Activated CD4-positive, CD25-positive, alpha-beta regulatory T cell treated with anti-CD3 and anti-CD28 coated beads, Interleukin-2, amount 50 U/mL, for 72 hours (primary cell): Measurements from ENCODE around the gene HNRNPUL1.
"Not testable (repeated sequence)": the region's sequence is repeated elsewhere in the genome, so short reads cannot be mapped to it uniquely, and the experiment has no call there.

Source experiments
- DNase-seq: peaks from one replicate; pipeline ENCODE4 v3.0.0; 2021

Gene HNRNPUL1

GRCh38 chr19:41327576-41328156, 63.5 kb downstream of the HNRNPUL1 start:
- DNase-seq: peak; percentile 90

GRCh38 chr19:41328157-41328841, 64.1 kb downstream of the HNRNPUL1 start:
- no peak for DNase-seq

GRCh38 chr19:41328842-41329225, 64.7 kb downstream of the HNRNPUL1 start:
- DNase-seq: no peak

- no peak for DNase-seq
Measured at GRCh38 chr19:41330481-41330880, 66.3 kb downstream of the HNRNPUL1 start.

GRCh38 chr19:41330946-41331678, 66.9 kb downstream of the HNRNPUL1 start:
- DNase-seq: no peak

GRCh38 chr19:41332000-41332399, 67.8 kb downstream of the HNRNPUL1 start:
- DNase-seq: no peak

GRCh38 chr19:41332468-41332867, 68.3 kb downstream of the HNRNPUL1 start:
- DNase-seq: no peak

- DNase-seq: no peak
Measured at GRCh38 chr19:41334793-41335192, 70.6 kb downstream of the HNRNPUL1 start.

GRCh38 chr19:41335467-41335866, 71.3 kb downstream of the HNRNPUL1 start:
- no peak for DNase-seq

GRCh38 chr19:41339936-41340335, 75.8 kb downstream of the HNRNPUL1 start:
- no peak for DNase-seq

GRCh38 chr19:41341669-41342490, 77.7 kb downstream of the HNRNPUL1 start:
- no peak for DNase-seq

GRCh38 chr19:41344162-41344561, 80.0 kb downstream of the HNRNPUL1 start:
- DNase-seq: no peak

GRCh38 chr19:41346916-41347315, 82.7 kb downstream of the HNRNPUL1 start:
- DNase-seq: not testable (repeated sequence)

- no peak for DNase-seq
Measured at GRCh38 chr19:41350735-41351338, 86.7 kb downstream of the HNRNPUL1 start.

GRCh38 chr19:41351339-41352245, 87.4 kb downstream of the HNRNPUL1 start:
- peak; percentile 82 for DNase-seq

GRCh38 chr19:41352279-41352608, 88.1 kb downstream of the HNRNPUL1 start:
- no peak for DNase-seq

GRCh38 chr19:41352609-41353465, 88.7 kb downstream of the HNRNPUL1 start:
- DNase-seq: peak; percentile 78

- DNase-seq: peak; percentile 89
Measured at GRCh38 chr19:41353466-41354342, 89.5 kb downstream of the HNRNPUL1 start, which contains the start of gene TGFB1. TGFB1 (minus strand) TSS chr19:41353922; CDS start chr19:41353044, 878 bp downstream.

GRCh38 chr19:41354343-41354953, 90.3 kb downstream of the HNRNPUL1 start:
- no peak for DNase-seq
